Kidney capillary endothelial cell (primary cell): ENCODE data around the gene ENPP3.

ENCODE experiments used
- DNase-seq: peaks from one replicate; pipeline ENCODE4 v3.0.0-alpha.2; 2018; ENCODE audit warnings: low spot score

ENPP3 gene

GRCh38 chr6:131768964-131769363 is 131.9 kb downstream of the ENPP3 start:
- no peak for DNase-seq

- no peak for DNase-seq
These were observed 132.5 kb downstream of the ENPP3 start for GRCh38 chr6:131769385-131770141.

- no peak for DNase-seq
These were observed 133.7 kb downstream of the ENPP3 start for GRCh38 chr6:131770776-131771175.

GRCh38 chr6:131773284-131773950 is 136.3 kb downstream of the ENPP3 start:
- DNase-seq, result no peak

- no peak for DNase-seq
These were observed 138.8 kb downstream of the ENPP3 start for GRCh38 chr6:131775886-131776285.

- no peak for DNase-seq
These were observed 139.9 kb downstream of the ENPP3 start for GRCh38 chr6:131776985-131777384.

GRCh38 chr6:131778169-131778568 is 141.1 kb downstream of the ENPP3 start:
- no peak for DNase-seq

- DNase-seq, result no peak
These were observed 142.2 kb downstream of the ENPP3 start for GRCh38 chr6:131779304-131779703.

GRCh38 chr6:131780600-131780999 is 143.5 kb downstream of the ENPP3 start:
- no peak for DNase-seq

- no peak for DNase-seq
These were observed 144.6 kb downstream of the ENPP3 start for GRCh38 chr6:131781687-131782086.

- DNase-seq, result no peak
These were observed 145.7 kb downstream of the ENPP3 start for GRCh38 chr6:131782764-131783163.

GRCh38 chr6:131784561-131784960 is 147.5 kb downstream of the ENPP3 start:
- DNase-seq, result no peak

- no peak for DNase-seq
These were observed 150.0 kb downstream of the ENPP3 start for GRCh38 chr6:131787079-131787478.

GRCh38 chr6:131787766-131788712 is 150.9 kb downstream of the ENPP3 start:
- DNase-seq, result no peak

- DNase-seq, result no peak
These were observed 152.1 kb downstream of the ENPP3 start for GRCh38 chr6:131789219-131789618.

GRCh38 chr6:131791476-131791875 is 154.4 kb downstream of the ENPP3 start:
- no peak for DNase-seq

GRCh38 chr6:131792091-131792496 is 155.0 kb downstream of the ENPP3 start:
- DNase-seq, result no peak

- no peak for DNase-seq
These were observed 158.3 kb downstream of the ENPP3 start for GRCh38 chr6:131795366-131795765.
